Progenitor cell of endocrine pancreas (in vitro differentiated cells): ENCODE data around the gene NNMT. TPM values are rescaled to one million over a fixed set of nuclear protein-coding genes. Genes with fewer than 3 reads are reported as not detected.

ENCODE experiments used
- DNase-seq: peaks from one replicate; pipeline ENCODE4 v3.0.0; 2021; ENCODE audit warnings: low spot score; ENCODE audit not compliant: unreplicated experiment
- H3K27ac Mint-ChIP-seq: 2 replicates; pipeline ENCODE4 v1.8.0; 2021; ENCODE audit warnings: mild to moderate bottlenecking, moderate library complexity, mixed read lengths
- H3K27me3 Mint-ChIP-seq: 2 replicates; pipeline ENCODE4 v1.8.0; 2021; ENCODE audit warnings: mixed read lengths
- H3K36me3 Mint-ChIP-seq: 2 replicates; pipeline ENCODE4 v1.8.0; 2022; ENCODE audit warnings: mixed read lengths; ENCODE audit not compliant: insufficient read depth
- H3K4me1 Mint-ChIP-seq: 2 replicates; pipeline ENCODE4 v1.8.0; 2021; ENCODE audit warnings: low read depth, mixed read lengths
- H3K4me3 Mint-ChIP-seq: 2 replicates; pipeline ENCODE4 v1.8.0; 2021; ENCODE audit warnings: low read depth, mild to moderate bottlenecking, moderate library complexity, mixed read lengths
- H3K9me3 Mint-ChIP-seq: 2 replicates; pipeline ENCODE4 v1.8.0; 2021; ENCODE audit warnings: low read depth, mixed read lengths
- CTCF ChIP-seq: fragments of 200-600 bp; sonication (generic); IDR thresholded peaks from one replicate; pipeline ENCODE4 v1.5.0; 2021; ENCODE audit warnings: antibody characterized with exemption, mild to moderate bottlenecking; ENCODE audit not compliant: unreplicated experiment
- total RNA-seq: library from RNA; stranded (reverse); gene quantifications from 2 replicates; pipeline ENCODE4 v1.2.1, GENCODE V29; 2021

NNMT gene
- total RNA-seq, 1 donor from 2014 or later = 2.4 TPM

GRCh38 chr11:114275280-114275679 is 20.9 kb upstream of the NNMT start:
- Mint-ChIP-seq H3K9me3 (no peaks in the 10 kb centered on the region), H3K4me3 (no peak overlapping the region), H3K4me1 (peaks cover 3% of the 10 kb centered on the region), H3K27me3 (peaks cover 45% of the 10 kb centered on the region), H3K36me3 (no peaks in the 10 kb centered on the region), H3K27ac (no peak overlapping the region)
- TF ChIP-seq CTCF = no peak
- no peak for DNase-seq

- TF ChIP-seq CTCF = no peak
- Mint-ChIP-seq H3K9me3 (no peaks in the 10 kb centered on the region), H3K36me3 (no peaks in the 10 kb centered on the region), H3K4me1 (peaks cover 3% of the 10 kb centered on the region), H3K4me3 (no peak overlapping the region), H3K27ac (no peak overlapping the region), H3K27me3 (peaks cover 45% of the 10 kb centered on the region)
- DNase-seq = no peak
These were observed 20.1 kb upstream of the NNMT start for GRCh38 chr11:114276077-114276476.

- Mint-ChIP-seq H3K4me1 (peaks cover 3% of the 10 kb centered on the region), H3K27me3 (peaks cover 49% of the 10 kb centered on the region), H3K27ac (no peak overlapping the region), H3K4me3 (no peak overlapping the region), H3K9me3 (no peaks in the 10 kb centered on the region), H3K36me3 (no peaks in the 10 kb centered on the region)
- TF ChIP-seq CTCF = no peak
- no peak for DNase-seq
These were observed 18.4 kb upstream of the NNMT start for GRCh38 chr11:114277637-114278341.

- TF ChIP-seq CTCF = no peak
- DNase-seq = no peak
- Mint-ChIP-seq H3K4me1 (peaks cover 3% of the 10 kb centered on the region), H3K4me3 (no peak overlapping the region), H3K9me3 (no peaks in the 10 kb centered on the region), H3K27me3 (peaks cover 50% of the 10 kb centered on the region), H3K36me3 (no peaks in the 10 kb centered on the region), H3K27ac (no peak overlapping the region)
These were observed 17.7 kb upstream of the NNMT start for GRCh38 chr11:114278342-114279065.

- Mint-ChIP-seq H3K4me1 (peaks cover 6% of the 10 kb centered on the region), H3K9me3 (no peaks in the 10 kb centered on the region), H3K4me3 (no peak overlapping the region), H3K27me3 (peaks cover 46% of the 10 kb centered on the region), H3K27ac (no peak overlapping the region), H3K36me3 (no peaks in the 10 kb centered on the region)
- DNase-seq = no peak
- TF ChIP-seq CTCF = no peak
These were observed 16.2 kb upstream of the NNMT start for GRCh38 chr11:114279792-114280546.
